Stimulated activated CD4-positive, alpha-beta T cell treated with anti-CD3 and anti-CD28 coated beads, TNF-alpha, amount 100 ng/mL, for 4 hours (primary cell): ENCODE data around the gene CFAP100.

Experiments used
- DNase-seq, 3 experiments: peaks; one replicate each; pipeline ENCODE4 v3.0.0-alpha.2; 2020; ENCODE audit warnings: low read depth in 3 of 3

CFAP100 gene

GRCh38 chr3:126356373-126357264, 38.1 kb upstream of the CFAP100 start:
- no peak for DNase-seq

- DNase-seq = peak; percentile 49 to 66 (median 65)
Measured at GRCh38 chr3:126357295-126358037, 37.2 kb upstream of the CFAP100 start, which contains the start of gene KLF15. KLF15 (minus strand) TSS chr3:126357408; CDS start chr3:126352922, 4,486 bp downstream.

- no peak for DNase-seq
Measured at GRCh38 chr3:126358038-126358815, 36.5 kb upstream of the CFAP100 start.

- DNase-seq = no peak
Measured at GRCh38 chr3:126358816-126359181, 35.9 kb upstream of the CFAP100 start.

- no peak for DNase-seq
Measured at GRCh38 chr3:126360046-126360713, 34.5 kb upstream of the CFAP100 start.

- DNase-seq = no peak
Measured at GRCh38 chr3:126360714-126361060, 34.0 kb upstream of the CFAP100 start.

- no peak for DNase-seq
Measured at GRCh38 chr3:126361211-126361610, 33.5 kb upstream of the CFAP100 start.

GRCh38 chr3:126364130-126364695, 30.5 kb upstream of the CFAP100 start:
- DNase-seq = no peak

GRCh38 chr3:126364731-126365301, 29.9 kb upstream of the CFAP100 start:
- no peak for DNase-seq

- DNase-seq = no peak
Measured at GRCh38 chr3:126365351-126366277, 29.1 kb upstream of the CFAP100 start.

GRCh38 chr3:126367316-126367805, 27.3 kb upstream of the CFAP100 start:
- DNase-seq = no peak

GRCh38 chr3:126369490-126369889, 25.2 kb upstream of the CFAP100 start:
- DNase-seq = no peak

GRCh38 chr3:126370055-126370454, 24.7 kb upstream of the CFAP100 start:
- no peak for DNase-seq

GRCh38 chr3:126370606-126371005, 24.1 kb upstream of the CFAP100 start:
- DNase-seq = no peak

GRCh38 chr3:126371096-126371705, 23.5 kb upstream of the CFAP100 start:
- no peak for DNase-seq

- DNase-seq = no peak
Measured at GRCh38 chr3:126372413-126373145, 22.1 kb upstream of the CFAP100 start.

- no peak for DNase-seq
Measured at GRCh38 chr3:126373146-126373613, 21.5 kb upstream of the CFAP100 start.
